Measurements from ENCODE around the gene TMEM208.

Gene TMEM208

GRCh38 chr16:67191995-67192681, 34.8 kb upstream of the TMEM208 start, which contains the start of gene E2F4:
Gene E2F4 (plus strand): TSS chr16:67192155. CDS start chr16:67192228, 73 bp downstream.
- H3K4me3 ChIP-seq (ENCODE audit: low read depth, low read length): peak within 1 kb of the TSS; percentile 97
- peak; percentile 95 for DNase-seq (ENCODE audit: low read depth)
- TF ChIP-seq CTCF (conservative IDR thresholded peaks at IDR 0.05; ENCODE audit: low read depth, low read length): no peak

- peak overlapping the region; percentile 97 for H3K4me3 ChIP-seq (ENCODE audit: low read depth, low read length)
- no peak for DNase-seq (ENCODE audit: low read depth)
- TF ChIP-seq CTCF (conservative IDR thresholded peaks at IDR 0.05; ENCODE audit: low read depth, low read length): no peak
Measured at GRCh38 chr16:67192781-67193361, 34.1 kb upstream of the TMEM208 start.

GRCh38 chr16:67193536-67193935, 33.4 kb upstream of the TMEM208 start:
- DNase-seq (ENCODE audit: low read depth): no peak
- peak overlapping the region; percentile 97 for H3K4me3 ChIP-seq (ENCODE audit: low read depth, low read length)
- no peak for TF ChIP-seq CTCF (conservative IDR thresholded peaks at IDR 0.05; ENCODE audit: low read depth, low read length)

GRCh38 chr16:67194260-67194659, 32.7 kb upstream of the TMEM208 start:
- no peak for DNase-seq (ENCODE audit: low read depth)
- TF ChIP-seq CTCF (conservative IDR thresholded peaks at IDR 0.05; ENCODE audit: low read depth, low read length): no peak
- no peak overlapping the region for H3K4me3 ChIP-seq (ENCODE audit: low read depth, low read length)

- no peak overlapping the region for H3K4me3 ChIP-seq (ENCODE audit: low read depth, low read length)
- no peak for TF ChIP-seq CTCF (conservative IDR thresholded peaks at IDR 0.05; ENCODE audit: low read depth, low read length)
- DNase-seq (ENCODE audit: low read depth): no peak
Measured at GRCh38 chr16:67195676-67196075, 31.3 kb upstream of the TMEM208 start.

GRCh38 chr16:67196881-67197280, 30.0 kb upstream of the TMEM208 start:
- no peak for TF ChIP-seq CTCF (conservative IDR thresholded peaks at IDR 0.05; ENCODE audit: low read depth, low read length)
- DNase-seq (ENCODE audit: low read depth): no peak
- no peak overlapping the region for H3K4me3 ChIP-seq (ENCODE audit: low read depth, low read length)

GRCh38 chr16:67197704-67198103, 29.2 kb upstream of the TMEM208 start:
- DNase-seq (ENCODE audit: low read depth): no peak
- no peak overlapping the region for H3K4me3 ChIP-seq (ENCODE audit: low read depth, low read length)
- TF ChIP-seq CTCF (conservative IDR thresholded peaks at IDR 0.05; ENCODE audit: low read depth, low read length): no peak

All from choroid plexus epithelial cell (primary cell).